ENCODE data around the gene ZDHHC14.
A peak's percentile ranks its signal among the peaks of the same experiment; 100 is the strongest.
"Not testable (repeated sequence)": the region's sequence is repeated elsewhere in the genome, so short reads cannot be mapped to it uniquely, and the experiment has no call there.

The ZDHHC14 gene

GRCh38 chr6:157390273-157391060 lies 9.5 kb downstream of the ZDHHC14 start:
- Mint-ChIP-seq H3K36me3 (peaks cover 78% of the 10 kb centered on the region), H3K4me1 (peaks cover 44% of the 10 kb centered on the region), H3K27me3 (no peaks in the 10 kb centered on the region), H3K27ac (no peak overlapping the region), H3K4me3 (no peak overlapping the region), H3K9me3 (peaks cover 11% of the 10 kb centered on the region)
- no peak for ATAC-seq

DNA sequence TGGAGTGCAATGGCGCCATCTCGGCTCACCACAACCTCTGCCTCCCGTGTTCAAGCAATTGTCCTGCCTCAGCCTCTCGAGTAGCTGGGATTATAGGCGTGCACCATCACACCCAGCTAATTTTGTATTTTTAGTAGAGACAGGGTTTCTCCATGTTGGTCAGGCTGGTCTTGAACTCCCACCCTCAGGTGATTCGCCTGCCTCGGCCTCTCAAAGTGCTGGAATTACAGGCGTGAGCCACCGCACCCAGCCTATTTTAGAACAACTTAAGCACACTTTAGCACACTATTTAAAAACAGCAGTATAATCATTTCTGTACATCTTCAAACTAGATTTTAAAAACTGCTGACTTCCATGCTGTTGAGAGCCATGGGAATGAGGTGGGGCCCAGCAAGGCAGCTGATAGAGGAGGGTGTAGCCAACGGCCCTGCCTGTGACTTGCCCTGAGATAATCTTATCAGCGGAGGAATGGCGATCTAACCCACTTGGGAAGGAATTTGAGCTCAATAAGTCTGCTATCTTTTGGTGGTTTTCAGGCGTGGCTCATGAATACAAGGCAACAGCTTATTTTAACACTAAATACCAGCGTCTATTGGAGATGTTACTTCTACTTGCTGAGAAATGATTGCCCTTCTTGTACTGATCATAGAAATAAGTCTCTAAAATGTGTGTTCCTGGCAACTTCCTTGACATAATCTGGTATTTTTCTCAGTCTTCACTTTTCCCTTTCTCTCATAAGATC lies 12.1 kb downstream of the ZDHHC14 start:
- H3K4me1 Mint-ChIP-seq = peaks cover 56% of the 10 kb centered on the region
- H3K36me3 Mint-ChIP-seq = peaks cover 69% of the 10 kb centered on the region
- H3K27ac Mint-ChIP-seq = peak overlapping the region; percentile 36
- H3K4me3 Mint-ChIP-seq = no peak overlapping the region
- ATAC-seq = no peak
- no peaks in the 10 kb centered on the region for H3K27me3 Mint-ChIP-seq
- peaks cover 11% of the 10 kb centered on the region for H3K9me3 Mint-ChIP-seq

GRCh38 chr6:157393669-157394327 lies 12.8 kb downstream of the ZDHHC14 start:
- Mint-ChIP-seq H3K4me3 (peak overlapping the region; percentile 3), H3K36me3 (peaks cover 64% of the 10 kb centered on the region), H3K4me1 (peaks cover 58% of the 10 kb centered on the region), H3K27ac (peak overlapping the region; percentile 36), H3K27me3 (no peaks in the 10 kb centered on the region), H3K9me3 (peaks cover 11% of the 10 kb centered on the region)
- peak; percentile 76 for ATAC-seq

GRCh38 chr6:157395199-157395598 lies 14.2 kb downstream of the ZDHHC14 start:
- H3K4me1 Mint-ChIP-seq = peaks cover 53% of the 10 kb centered on the region
- H3K27me3 Mint-ChIP-seq, H3K9me3 Mint-ChIP-seq, H3K4me3 Mint-ChIP-seq, H3K27ac Mint-ChIP-seq, ATAC-seq: not testable (repeated sequence)
- peaks cover 66% of the 10 kb centered on the region for H3K36me3 Mint-ChIP-seq

DNA sequence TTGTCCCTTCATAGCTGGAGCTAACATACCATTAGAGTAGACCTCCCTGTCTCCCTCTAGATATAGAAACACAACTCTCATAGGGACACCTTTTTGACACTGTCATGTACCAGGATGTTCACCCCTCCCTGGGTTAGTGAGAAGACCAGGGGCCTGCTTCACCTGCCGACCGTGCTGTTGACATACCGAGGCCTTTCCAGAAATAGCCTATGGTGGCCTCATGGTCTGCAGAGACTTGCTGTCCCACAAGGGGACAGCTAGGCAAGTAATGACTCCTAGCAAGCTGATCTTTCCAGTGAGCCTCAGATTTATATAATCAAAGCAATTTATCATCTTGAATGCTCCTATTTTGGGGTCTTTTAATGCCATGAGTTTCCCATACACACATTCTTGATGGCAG lies 15.0 kb downstream of the ZDHHC14 start:
- H3K4me3 Mint-ChIP-seq = no peak overlapping the region
- H3K36me3 Mint-ChIP-seq = peaks cover 65% of the 10 kb centered on the region
- H3K9me3 Mint-ChIP-seq = no peaks in the 10 kb centered on the region
- H3K27ac Mint-ChIP-seq = no peak overlapping the region
- ATAC-seq = no peak
- H3K27me3 Mint-ChIP-seq = no peaks in the 10 kb centered on the region
- H3K4me1 Mint-ChIP-seq = peaks cover 59% of the 10 kb centered on the region

DNA sequence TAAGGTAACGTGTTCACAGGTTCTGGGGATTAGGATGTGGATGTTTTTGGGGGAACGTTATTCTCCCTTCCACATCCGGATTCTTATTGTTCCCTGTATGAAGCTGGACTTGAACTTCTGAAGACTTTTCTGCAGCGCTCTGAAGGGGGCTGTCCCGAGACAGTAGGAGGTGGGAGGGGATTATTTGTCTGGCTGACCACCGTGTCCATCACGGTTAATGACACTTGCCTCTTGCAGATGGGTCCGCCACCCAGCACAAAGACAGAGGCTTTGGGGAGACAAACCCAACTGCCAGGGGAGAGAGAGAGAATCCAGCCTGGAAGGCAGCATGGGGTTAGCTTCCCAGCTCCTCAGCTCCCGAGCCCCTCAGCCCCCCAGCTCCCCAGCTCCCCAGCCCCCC lies 16.7 kb downstream of the ZDHHC14 start:
- Mint-ChIP-seq H3K27ac (no peak overlapping the region), H3K4me1 (peaks cover 54% of the 10 kb centered on the region), H3K4me3 (no peak overlapping the region), H3K27me3 (no peaks in the 10 kb centered on the region), H3K9me3 (no peaks in the 10 kb centered on the region), H3K36me3 (peaks cover 50% of the 10 kb centered on the region)
- ATAC-seq = no peak

GRCh38 chr6:157398151-157398550 lies 17.2 kb downstream of the ZDHHC14 start:
- H3K27ac Mint-ChIP-seq = peak overlapping the region; percentile 8
- ATAC-seq = no peak
- no peaks in the 10 kb centered on the region for H3K9me3 Mint-ChIP-seq

DNA sequence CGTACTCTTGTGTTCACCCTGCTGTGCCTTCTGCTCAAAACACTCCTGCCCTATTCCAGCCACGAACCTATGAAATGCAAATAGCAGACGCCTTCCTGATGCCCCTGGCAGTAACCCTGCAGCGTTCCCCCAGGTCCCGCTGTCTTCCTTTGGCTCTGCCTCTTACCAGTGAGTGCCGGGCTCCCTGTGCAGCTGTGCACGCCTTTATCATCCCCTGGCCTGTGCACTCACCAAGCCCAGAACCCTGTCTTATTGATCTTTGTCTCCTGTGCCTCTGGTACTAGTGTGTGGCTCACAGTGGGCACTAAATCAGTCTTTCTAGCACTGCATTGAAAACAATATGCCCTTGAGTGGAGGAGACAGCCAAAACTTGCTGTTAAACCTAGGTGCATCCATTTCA lies 19.7 kb downstream of the ZDHHC14 start:
- Mint-ChIP-seq H3K36me3 (peaks cover 27% of the 10 kb centered on the region), H3K4me3 (no peak overlapping the region), H3K9me3 (no peaks in the 10 kb centered on the region), H3K27me3 (no peaks in the 10 kb centered on the region), H3K4me1 (peaks cover 41% of the 10 kb centered on the region), H3K27ac (no peak overlapping the region)
- ATAC-seq = no peak

More at GRCh38 chr6:157398151-157398550, 17.2 kb downstream of the ZDHHC14 start:
- Mint-ChIP-seq H3K36me3 (peaks cover 50% of the 10 kb centered on the region), H3K4me3 (no peak overlapping the region), H3K4me1 (peaks cover 52% of the 10 kb centered on the region), H3K27me3 (no peaks in the 10 kb centered on the region)

- Mint-ChIP-seq H3K27me3 (no peaks in the 10 kb centered on the region), H3K27ac (no peak overlapping the region), H3K4me3 (no peak overlapping the region), H3K36me3 (peaks cover 28% of the 10 kb centered on the region), H3K4me1 (peaks cover 33% of the 10 kb centered on the region), H3K9me3 (no peaks in the 10 kb centered on the region)
- ATAC-seq = no peak
Measured at GRCh38 chr6:157401734-157402338, 20.8 kb downstream of the ZDHHC14 start.

DNA sequence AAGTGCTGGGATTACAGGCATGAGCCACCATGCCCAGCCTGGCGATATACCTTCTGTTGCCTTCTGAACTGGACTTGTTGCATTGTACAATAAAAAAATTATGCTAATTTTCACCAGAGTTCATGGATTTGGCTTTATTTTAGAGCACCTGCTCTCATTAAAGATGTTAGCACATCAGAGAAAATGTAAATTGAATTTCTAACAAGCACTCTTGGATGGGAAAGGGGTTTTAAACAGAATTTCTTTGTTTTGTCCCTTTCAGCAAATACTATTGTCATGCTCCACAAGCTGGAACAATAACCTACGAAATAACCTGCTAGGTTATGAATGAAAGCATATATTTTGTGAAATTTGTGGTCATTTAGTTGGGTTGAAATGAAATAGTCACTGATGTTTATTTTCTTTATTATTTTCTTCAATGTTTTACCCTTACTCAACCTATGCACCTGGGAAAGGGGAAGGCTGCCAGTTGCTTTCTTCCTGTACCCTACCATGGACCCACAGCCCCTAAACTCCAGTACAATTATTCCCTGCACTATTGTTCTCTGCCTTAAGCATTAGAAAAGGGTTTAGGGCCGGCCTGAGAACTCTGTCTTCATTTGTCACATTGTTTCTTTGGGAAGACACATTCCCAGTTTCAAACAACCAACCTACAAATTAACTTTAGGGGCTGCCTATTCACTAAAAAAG lies 22.2 kb downstream of the ZDHHC14 start:
- H3K4me3 Mint-ChIP-seq = no peak overlapping the region
- H3K27ac Mint-ChIP-seq = no peak overlapping the region
- H3K9me3 Mint-ChIP-seq = no peaks in the 10 kb centered on the region
- ATAC-seq = no peak
- peaks cover 33% of the 10 kb centered on the region for H3K4me1 Mint-ChIP-seq
- peaks cover 28% of the 10 kb centered on the region for H3K36me3 Mint-ChIP-seq
- no peaks in the 10 kb centered on the region for H3K27me3 Mint-ChIP-seq

GRCh38 chr6:157403686-157404051 lies 22.7 kb downstream of the ZDHHC14 start:
- H3K4me3 Mint-ChIP-seq = no peak overlapping the region
- ATAC-seq = peak; percentile 82
- peaks cover 33% of the 10 kb centered on the region for H3K36me3 Mint-ChIP-seq
- H3K27me3 Mint-ChIP-seq = no peaks in the 10 kb centered on the region
- peaks cover 28% of the 10 kb centered on the region for H3K4me1 Mint-ChIP-seq
- H3K27ac Mint-ChIP-seq = no peak overlapping the region
- H3K9me3 Mint-ChIP-seq = peaks cover 2% of the 10 kb centered on the region

- no peaks in the 10 kb centered on the region for H3K27me3 Mint-ChIP-seq
- no peak overlapping the region for H3K27ac Mint-ChIP-seq
- peaks cover 19% of the 10 kb centered on the region for H3K36me3 Mint-ChIP-seq
Measured at GRCh38 chr6:157405986-157406385, 25.0 kb downstream of the ZDHHC14 start.

DNA sequence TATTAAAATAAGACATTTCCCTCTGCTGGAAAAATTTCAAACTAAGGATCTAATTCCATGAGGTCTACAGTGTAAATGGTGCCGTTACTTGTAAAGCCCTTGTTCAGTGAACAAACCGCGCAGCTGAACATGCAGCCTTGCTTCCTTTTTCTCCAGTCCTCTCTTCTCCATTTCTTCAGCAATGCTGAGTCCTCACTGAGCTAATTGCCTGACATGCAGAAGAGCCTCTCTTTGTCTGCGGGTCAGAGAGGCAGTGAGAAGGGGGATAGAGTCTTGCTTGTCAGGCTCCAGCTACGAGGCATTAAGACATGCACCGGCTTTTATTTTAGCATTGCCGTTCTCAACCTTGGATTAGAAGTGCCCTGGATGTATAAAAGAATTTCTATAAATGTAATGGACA lies 25.7 kb downstream of the ZDHHC14 start:
- Mint-ChIP-seq H3K4me3 (no peak overlapping the region), H3K27ac (no peak overlapping the region), H3K9me3 (peaks cover 5% of the 10 kb centered on the region), H3K27me3 (no peaks in the 10 kb centered on the region), H3K4me1 (peaks cover 31% of the 10 kb centered on the region), H3K36me3 (peaks cover 25% of the 10 kb centered on the region)
- no peak for ATAC-seq

More at GRCh38 chr6:157405986-157406385, 25.0 kb downstream of the ZDHHC14 start:
- H3K9me3 Mint-ChIP-seq = peaks cover 2% of the 10 kb centered on the region
- ATAC-seq = no peak
- H3K4me1 Mint-ChIP-seq = peaks cover 30% of the 10 kb centered on the region
- H3K4me3 Mint-ChIP-seq = no peak overlapping the region

GRCh38 chr6:157407646-157408045 lies 26.7 kb downstream of the ZDHHC14 start:
- no peaks in the 10 kb centered on the region for H3K27me3 Mint-ChIP-seq
- no peak for ATAC-seq
- peaks cover 34% of the 10 kb centered on the region for H3K36me3 Mint-ChIP-seq
- no peak overlapping the region for H3K27ac Mint-ChIP-seq
- peaks cover 5% of the 10 kb centered on the region for H3K9me3 Mint-ChIP-seq
- H3K4me1 Mint-ChIP-seq = peaks cover 35% of the 10 kb centered on the region
- H3K4me3 Mint-ChIP-seq = no peak overlapping the region

DNA sequence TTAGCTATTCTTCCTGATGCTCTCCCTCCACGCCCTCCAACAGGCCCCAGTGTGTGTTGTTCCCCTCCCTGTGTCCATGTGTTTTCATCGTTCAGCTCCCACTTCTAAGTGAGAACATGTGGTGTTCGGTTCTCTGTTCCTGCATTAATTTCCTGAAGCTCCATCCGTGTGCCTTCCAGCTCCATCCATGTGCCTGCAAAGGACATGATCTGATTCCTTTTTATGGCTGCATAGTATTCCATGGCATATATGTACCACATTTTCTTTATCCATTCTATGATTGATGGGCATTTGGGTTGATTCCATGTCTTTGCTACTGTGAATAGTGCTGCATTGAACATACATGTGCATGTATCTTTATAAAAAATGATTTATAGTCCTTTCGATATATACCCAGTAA lies 27.4 kb downstream of the ZDHHC14 start:
- not testable (repeated sequence) for H3K27me3 Mint-ChIP-seq, H3K9me3 Mint-ChIP-seq, H3K27ac Mint-ChIP-seq, ATAC-seq, H3K4me3 Mint-ChIP-seq
- Mint-ChIP-seq H3K4me1 (peaks cover 40% of the 10 kb centered on the region), H3K36me3 (peaks cover 39% of the 10 kb centered on the region)

Measured in stimulated activated memory B cell treated with anti-CD40 and anti-IgM and Interleukin-4, amounts not matched to agents 10 μg/mL and 1 μg/mL and 100 μg/mL, for 72 hours (primary cell).